Stimulated activated CD8-positive, alpha-beta memory T cell treated with anti-CD3 and anti-CD28 coated beads, Interleukin-7, amount 100 ng/mL, for 1 hour (primary cell): ENCODE measurements around the gene PCNA.
A peak's percentile ranks its signal among the peaks of the same experiment; 100 is the strongest.
"Not testable (repeated sequence)": the region's sequence is repeated elsewhere in the genome, so short reads cannot be mapped to it uniquely, and the experiment has no call there.

Source experiments
- DNase-seq, 2 donors: peaks; one replicate each; pipeline ENCODE4 v3.0.0-alpha.2; 2020; ENCODE audit warnings: low read depth in 2 of 2

Gene PCNA

GRCh38 chr20:5099009-5099408 is 20.7 kb downstream of the PCNA start:
- DNase-seq: not testable (repeated sequence)

DNA sequence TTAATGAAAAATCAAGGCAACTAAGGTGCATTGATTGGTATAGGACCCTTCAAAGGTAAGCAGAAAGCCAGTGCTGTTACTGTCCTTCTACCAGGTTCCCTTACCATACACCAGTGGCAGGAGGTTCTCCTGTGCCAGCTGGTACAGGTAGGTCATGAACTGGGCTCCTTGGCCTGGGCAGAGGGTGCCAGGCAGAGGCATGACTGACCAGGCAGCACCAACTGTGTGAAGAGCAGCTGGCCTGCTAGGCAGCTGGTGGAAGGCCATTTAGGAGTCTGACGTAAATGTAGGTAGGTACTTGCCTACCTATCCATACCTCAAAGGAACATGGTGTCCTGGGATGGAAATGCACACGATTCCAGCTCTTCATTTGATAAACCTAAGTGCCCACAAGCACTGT is 23.3 kb downstream of the PCNA start:
- DNase-seq: no peak

DNA sequence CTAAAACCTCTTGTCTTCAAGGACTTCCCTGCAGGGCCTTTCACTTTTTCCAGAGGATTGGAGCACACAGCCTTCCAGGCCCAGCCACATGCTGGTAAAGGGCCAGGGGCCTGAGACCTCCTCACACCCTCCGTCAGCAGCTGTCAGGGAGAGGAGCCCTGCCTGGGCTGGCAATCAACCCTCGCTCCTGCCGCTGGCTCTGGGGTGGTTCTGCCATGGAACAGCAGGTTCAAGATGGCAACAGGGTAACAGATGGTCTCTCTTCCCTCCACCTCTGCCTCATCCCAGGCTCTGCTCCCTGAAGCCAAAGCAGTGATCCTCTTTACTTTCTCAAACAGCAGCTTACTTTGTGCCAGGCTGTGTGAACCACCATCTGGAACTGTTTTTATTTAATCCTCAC is 23.8 kb downstream of the PCNA start:
- DNase-seq: no peak

DNA sequence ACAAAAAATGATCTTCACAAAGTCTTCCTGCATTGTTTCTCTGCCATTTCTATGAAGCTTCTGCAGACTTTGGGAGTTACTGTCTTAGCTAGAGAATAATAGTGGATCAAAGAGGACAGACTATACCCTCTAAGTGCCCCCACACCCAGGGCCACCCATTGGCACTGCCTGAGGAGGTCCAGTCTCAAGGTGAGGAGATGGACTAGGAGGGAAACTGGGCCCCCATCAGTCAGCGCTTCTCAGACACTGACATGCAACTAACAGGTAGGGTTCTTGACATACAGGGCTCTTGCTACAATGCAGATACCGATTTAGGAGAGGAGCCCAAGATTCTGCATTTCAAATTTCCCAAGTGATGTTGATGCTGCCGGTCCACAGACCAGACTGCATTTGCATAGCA is 24.3 kb downstream of the PCNA start:
- no peak for DNase-seq

GRCh38 chr20:5092765-5093339 is 26.9 kb downstream of the PCNA start:
- DNase-seq: no peak

GRCh38 chr20:5091902-5092301 is 27.9 kb downstream of the PCNA start:
- DNase-seq: no peak

DNA sequence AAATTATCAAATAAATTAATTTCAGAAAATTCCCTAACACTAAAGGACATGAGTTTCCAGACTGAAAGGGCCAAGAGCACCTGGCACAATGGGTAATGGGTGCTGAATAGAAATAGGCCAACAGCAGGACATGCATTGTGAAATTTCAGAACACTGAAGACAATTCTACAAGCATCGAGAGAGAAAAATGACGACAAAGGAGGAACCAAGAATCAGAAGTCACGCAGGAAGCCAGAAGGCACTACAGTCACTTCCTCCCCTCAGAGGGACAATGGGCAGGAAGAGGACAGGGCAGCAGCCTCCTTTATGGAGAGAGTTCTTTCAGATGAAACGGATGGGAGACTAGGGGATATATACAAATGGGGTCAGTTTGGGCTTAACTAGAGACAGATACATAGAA is 29.6 kb downstream of the PCNA start:
- no peak for DNase-seq

DNA sequence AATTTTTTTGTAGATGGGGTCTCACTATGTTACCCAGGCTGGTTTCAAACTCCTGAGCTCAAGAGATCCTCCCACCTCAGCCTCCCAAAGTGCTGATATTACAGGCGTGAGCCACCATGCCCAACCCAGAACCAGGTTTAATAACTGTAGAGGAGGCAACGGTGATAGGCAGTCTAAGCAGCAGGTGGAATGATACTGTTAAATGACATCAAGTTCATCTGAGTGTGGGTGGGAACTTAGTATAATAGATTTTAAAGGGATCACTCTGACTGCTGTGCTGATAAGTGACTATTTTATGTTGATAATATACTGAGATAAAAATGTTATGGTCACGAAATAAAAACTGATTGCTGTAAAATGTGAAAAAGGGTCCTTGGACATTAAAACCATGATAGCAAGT is 31.1 kb downstream of the PCNA start:
- DNase-seq: no peak

DNA sequence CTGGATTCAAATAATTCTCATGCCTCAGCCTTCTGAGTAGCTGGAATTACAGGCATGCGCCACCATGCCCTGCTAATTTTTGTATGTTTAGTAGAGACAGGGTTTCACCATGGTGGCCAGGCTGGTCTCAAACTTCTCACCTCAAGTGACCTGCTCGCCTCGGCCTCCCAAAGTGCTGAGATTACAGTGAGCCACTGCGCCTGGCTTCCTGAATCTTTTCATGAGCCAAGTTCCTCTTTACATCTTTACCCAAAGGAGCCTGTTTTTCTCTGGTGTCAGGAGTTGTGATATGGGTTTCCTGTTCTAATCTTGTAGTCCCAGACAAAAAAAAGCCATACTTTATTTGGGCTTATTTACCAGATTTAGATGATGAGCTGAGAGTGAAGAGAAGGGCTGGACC is 34.4 kb downstream of the PCNA start:
- DNase-seq: no peak

DNA sequence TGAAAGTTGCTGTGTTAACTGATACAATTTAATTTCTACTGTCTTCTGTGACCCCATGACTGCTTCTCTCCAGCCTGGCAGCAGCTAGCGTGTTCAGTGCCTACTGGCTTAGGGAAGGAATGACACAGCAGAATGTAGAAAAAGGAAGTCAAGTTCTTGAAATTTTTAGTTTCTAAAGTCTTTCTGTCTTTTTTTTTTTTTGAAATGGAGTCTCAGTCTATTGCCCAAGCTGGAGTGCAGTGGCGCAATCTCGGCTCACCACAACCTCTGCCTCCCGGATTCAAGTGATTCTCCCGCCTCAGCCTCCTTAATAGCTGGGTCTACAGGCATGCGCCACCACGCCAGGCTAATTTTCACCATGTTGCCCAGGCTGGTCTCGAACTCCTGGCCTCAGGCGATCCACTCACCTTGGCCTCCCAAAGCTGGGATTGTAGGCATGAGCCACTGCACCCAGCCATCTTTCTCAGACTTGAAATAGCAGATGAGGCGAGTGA is 39.3 kb downstream of the PCNA start:
- no peak for DNase-seq

- DNase-seq: peak; percentile 39 to 42
Measured at GRCh38 chr20:5078399-5078958, 41.3 kb downstream of the PCNA start.

- DNase-seq: no peak
Measured at GRCh38 chr20:5077761-5078387, 41.9 kb downstream of the PCNA start.

DNA sequence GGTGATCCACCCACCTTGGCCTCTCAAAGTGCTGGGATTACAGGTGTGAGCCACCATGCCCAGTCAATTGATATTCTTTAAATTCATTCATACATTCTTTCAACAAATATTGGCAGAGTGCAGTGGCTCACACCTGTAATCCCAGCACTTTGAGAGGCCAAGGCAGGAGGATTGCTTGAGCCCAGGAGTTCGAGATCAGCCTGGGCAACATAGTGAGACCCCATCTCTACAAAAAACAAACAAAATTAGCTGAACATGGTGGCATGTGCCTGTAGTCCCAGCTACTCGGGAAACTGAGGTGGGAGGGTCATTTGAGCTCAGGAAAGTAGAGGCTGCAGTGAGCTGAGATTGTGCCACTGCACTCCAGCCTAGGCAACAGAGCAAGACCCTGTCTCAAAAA is 42.8 kb downstream of the PCNA start:
- DNase-seq: not testable (repeated sequence)

GRCh38 chr20:5074232-5074674 is 45.5 kb downstream of the PCNA start:
- no peak for DNase-seq

DNA sequence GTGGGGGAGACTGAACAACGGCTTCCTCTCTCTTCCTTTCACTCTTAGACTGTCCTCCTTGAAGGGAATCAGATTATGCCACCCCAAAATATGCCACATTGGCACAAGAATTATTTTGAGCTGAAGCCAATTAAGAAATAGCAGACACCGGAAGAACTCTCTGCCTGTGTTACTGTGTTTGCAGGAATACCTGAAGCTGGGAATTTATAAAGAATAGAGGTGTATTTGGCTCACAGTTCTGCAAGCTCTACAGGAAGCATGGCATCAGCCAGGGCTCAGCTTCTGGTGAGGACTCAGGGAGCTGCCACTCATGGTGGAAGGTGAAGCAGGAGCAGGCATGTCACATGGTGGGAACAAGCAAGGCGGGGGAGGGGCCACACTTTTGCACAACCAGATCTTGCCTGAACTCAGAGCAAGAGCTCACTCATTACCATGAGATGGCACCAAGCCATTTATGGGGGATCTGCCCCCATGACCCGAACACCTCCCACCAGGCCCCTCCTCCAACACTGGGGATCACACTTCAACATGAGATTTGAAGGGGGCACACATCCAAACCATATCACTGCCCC is 46.0 kb downstream of the PCNA start:
- DNase-seq: no peak

DNA sequence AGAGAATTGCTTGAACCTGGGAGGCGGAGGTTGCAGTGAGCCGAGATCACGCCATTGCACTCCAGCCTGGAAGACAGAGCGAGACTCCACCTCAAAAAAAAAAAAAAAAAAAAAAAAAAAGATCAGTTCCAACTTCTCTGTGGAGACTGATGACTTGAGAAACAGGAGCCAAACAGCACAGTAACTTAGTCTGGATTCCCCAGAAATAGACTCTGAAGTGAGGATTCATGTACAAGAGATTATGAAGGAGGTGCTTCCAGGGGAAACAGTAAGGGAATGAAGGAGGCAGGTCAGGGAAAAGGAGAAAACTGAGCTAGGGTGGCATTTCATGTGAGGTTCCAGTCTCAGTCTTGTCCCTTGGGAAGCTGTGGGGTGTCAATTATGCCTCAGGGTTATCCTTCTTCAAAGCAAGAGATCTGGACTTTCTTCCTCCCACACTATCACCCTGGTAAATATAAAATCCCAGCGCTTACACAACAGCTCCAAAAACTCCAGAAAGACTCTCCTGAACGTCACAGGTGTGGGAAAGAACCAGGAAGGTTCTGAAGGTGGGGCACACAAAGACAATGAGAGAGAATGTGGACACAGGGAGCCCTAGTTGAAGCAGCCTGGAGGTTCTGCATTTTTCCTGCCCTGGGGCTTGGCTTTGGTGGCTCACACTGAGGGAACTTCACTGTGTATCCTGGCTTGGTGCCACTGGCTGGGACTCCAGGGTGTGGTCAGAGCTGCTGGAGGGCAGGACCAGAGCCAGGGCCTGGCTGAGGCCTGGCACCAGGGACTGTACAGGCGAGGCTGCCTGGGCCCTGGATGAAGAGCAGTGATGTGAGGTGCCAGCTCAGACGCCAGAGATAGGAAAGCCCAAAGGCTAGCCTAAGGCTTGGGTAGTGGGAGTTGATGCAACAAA is 46.8 kb downstream of the PCNA start:
- no peak for DNase-seq

- not testable (repeated sequence) for DNase-seq
Measured at GRCh38 chr20:5071942-5072341, 47.8 kb downstream of the PCNA start.

DNA sequence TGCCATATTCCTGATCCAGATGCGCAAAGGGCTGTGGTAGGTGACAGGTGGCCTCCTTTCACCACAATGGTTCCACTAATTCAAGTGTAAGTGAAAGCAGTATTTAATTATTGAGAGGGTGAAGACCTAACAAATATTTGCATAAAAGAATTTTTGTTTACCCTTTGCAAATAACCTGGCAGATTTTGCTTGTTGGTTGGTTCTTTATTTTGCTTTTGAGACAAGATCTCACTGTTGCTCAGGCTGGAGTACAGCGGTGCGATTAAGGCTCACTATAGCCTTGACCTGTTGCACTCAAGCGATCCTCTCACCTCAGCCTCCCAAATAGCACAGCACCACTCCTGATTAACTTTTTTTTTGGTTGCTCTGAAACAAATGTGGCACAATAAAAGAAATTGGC is 49.2 kb downstream of the PCNA start:
- no peak for DNase-seq

- no peak for DNase-seq
Measured at GRCh38 chr20:5070081-5070480, 49.7 kb downstream of the PCNA start.

DNA sequence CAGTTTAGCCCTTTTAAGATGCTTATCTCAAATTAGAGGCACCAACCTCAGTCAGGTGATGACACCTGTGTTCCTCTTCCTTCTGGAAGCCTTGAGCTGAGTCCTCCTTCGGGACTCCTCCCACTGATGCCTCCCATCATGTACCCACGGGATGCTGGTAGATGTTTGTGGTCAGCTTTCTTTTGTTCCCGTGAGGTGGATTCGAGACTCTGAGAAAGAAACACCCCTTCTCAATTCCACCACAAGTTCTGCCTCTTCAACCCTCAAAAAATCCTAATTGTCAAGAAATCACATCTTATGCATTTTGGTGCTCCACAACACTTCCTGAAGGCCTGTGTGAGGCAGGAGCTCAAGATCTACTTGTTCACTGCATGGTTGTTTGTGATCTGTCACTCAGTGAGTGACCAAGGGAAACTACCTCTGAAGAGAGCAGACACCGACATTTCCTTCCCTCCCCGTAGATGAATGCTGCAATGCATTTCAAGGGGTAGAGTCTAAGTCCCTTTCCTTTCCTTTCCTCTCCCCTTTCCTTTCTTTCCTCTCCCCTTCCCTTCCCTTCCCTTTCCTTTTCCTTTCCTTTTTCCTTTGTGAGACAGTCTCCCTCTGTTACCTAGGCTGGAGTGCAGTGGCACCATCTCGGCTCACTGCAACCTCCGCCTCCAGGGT is 50.5 kb downstream of the PCNA start:
- no peak for DNase-seq

GRCh38 chr20:5067877-5068645 is 51.7 kb downstream of the PCNA start:
- DNase-seq: no peak
